Nephron progenitor cell (in vitro differentiated cells): ENCODE data around the gene NRG3.

ENCODE experiments used
- DNase-seq: peaks from one replicate; pipeline ENCODE4 v3.0.0; 2021
- H3K27ac Mint-ChIP-seq: 2 replicates; pipeline ENCODE4 v1.8.0; 2021; ENCODE audit warnings: mild to moderate bottlenecking, moderate library complexity, mixed read lengths
- H3K27me3 Mint-ChIP-seq: 2 replicates; pipeline ENCODE4 v1.8.0; 2021; ENCODE audit warnings: mild to moderate bottlenecking, low read depth, mixed read lengths; ENCODE audit not compliant: poor library complexity
- H3K36me3 Mint-ChIP-seq: 2 replicates; pipeline ENCODE4 v1.8.0; 2021; ENCODE audit warnings: low read depth, mixed read lengths
- H3K4me1 Mint-ChIP-seq: 2 replicates; pipeline ENCODE4 v1.8.0; 2021; ENCODE audit warnings: mixed read lengths
- H3K4me3 Mint-ChIP-seq: 2 replicates; pipeline ENCODE4 v1.8.0; 2021; ENCODE audit warnings: mild to moderate bottlenecking, moderate library complexity, mixed read lengths
- H3K9me3 Mint-ChIP-seq: 2 replicates; pipeline ENCODE4 v1.8.0; 2021; ENCODE audit warnings: mild to moderate bottlenecking, moderate library complexity, mixed read lengths
- CTCF ChIP-seq: fragments of 200-600 bp; sonication (generic); IDR thresholded peaks from 2 replicates; pipeline ENCODE4 v1.5.0; 2021; ENCODE audit warnings: antibody characterized with exemption

NRG3 gene

GRCh38 chr10:81915504-81915897 lies 40.5 kb downstream of the NRG3 start:
- Mint-ChIP-seq H3K27me3 (peaks cover 4% of the 10 kb centered on the region), H3K27ac (no peak overlapping the region), H3K4me1 (no peaks in the 10 kb centered on the region), H3K9me3 (no peaks in the 10 kb centered on the region), H3K4me3 (no peak overlapping the region), H3K36me3 (no peaks in the 10 kb centered on the region)
- DNase-seq: no peak
- no peak for TF ChIP-seq CTCF

GRCh38 chr10:81917666-81918065 lies 42.7 kb downstream of the NRG3 start:
- no peaks in the 10 kb centered on the region for H3K9me3 Mint-ChIP-seq
- no peak overlapping the region for H3K4me3 Mint-ChIP-seq
- no peak overlapping the region for H3K27ac Mint-ChIP-seq
- TF ChIP-seq CTCF: no peak
- H3K36me3 Mint-ChIP-seq: no peaks in the 10 kb centered on the region
- no peak for DNase-seq
- H3K27me3 Mint-ChIP-seq: peaks cover 4% of the 10 kb centered on the region
- no peaks in the 10 kb centered on the region for H3K4me1 Mint-ChIP-seq

- TF ChIP-seq CTCF: no peak
- Mint-ChIP-seq H3K9me3 (no peaks in the 10 kb centered on the region), H3K36me3 (no peaks in the 10 kb centered on the region), H3K27me3 (peaks cover 4% of the 10 kb centered on the region), H3K4me3 (no peak overlapping the region), H3K27ac (no peak overlapping the region), H3K4me1 (no peaks in the 10 kb centered on the region)
- no peak for DNase-seq
Measured at GRCh38 chr10:81918766-81919165, 43.8 kb downstream of the NRG3 start.

- DNase-seq: peak; percentile 19
Measured at GRCh38 chr10:81920213-81920829, 45.3 kb downstream of the NRG3 start.

GRCh38 chr10:81928119-81928518 lies 53.1 kb downstream of the NRG3 start:
- Mint-ChIP-seq H3K4me3 (no peak overlapping the region), H3K4me1 (peaks cover 15% of the 10 kb centered on the region), H3K36me3 (no peaks in the 10 kb centered on the region), H3K27ac (no peak overlapping the region), H3K27me3 (peaks cover 3% of the 10 kb centered on the region), H3K9me3 (no peaks in the 10 kb centered on the region)
- DNase-seq: no peak
- TF ChIP-seq CTCF: no peak

More at GRCh38 chr10:81920213-81920829, 45.3 kb downstream of the NRG3 start:
- no peak overlapping the region for H3K27ac Mint-ChIP-seq
- H3K4me1 Mint-ChIP-seq: no peaks in the 10 kb centered on the region
- H3K9me3 Mint-ChIP-seq: no peaks in the 10 kb centered on the region
- H3K4me3 Mint-ChIP-seq: no peak overlapping the region
- peaks cover 4% of the 10 kb centered on the region for H3K27me3 Mint-ChIP-seq
- TF ChIP-seq CTCF: peak; percentile 57
- H3K36me3 Mint-ChIP-seq: no peaks in the 10 kb centered on the region

GRCh38 chr10:81943583-81943982 lies 68.6 kb downstream of the NRG3 start:
- no peak for TF ChIP-seq CTCF
- Mint-ChIP-seq H3K9me3 (peaks cover 6% of the 10 kb centered on the region), H3K27me3 (peaks cover 7% of the 10 kb centered on the region), H3K4me1 (no peaks in the 10 kb centered on the region), H3K36me3 (no peaks in the 10 kb centered on the region), H3K4me3 (no peak overlapping the region), H3K27ac (no peak overlapping the region)
- DNase-seq: no peak
